Measurements from ENCODE around the gene NECTIN4.
"Not testable (repeated sequence)": the region's sequence is repeated elsewhere in the genome, so short reads cannot be mapped to it uniquely, and the experiment has no call there.

The NECTIN4 gene

GRCh38 chr1:161081519-161081918 lies 7.8 kb downstream of the NECTIN4 start:
- DNase-seq: no peak

DNA sequence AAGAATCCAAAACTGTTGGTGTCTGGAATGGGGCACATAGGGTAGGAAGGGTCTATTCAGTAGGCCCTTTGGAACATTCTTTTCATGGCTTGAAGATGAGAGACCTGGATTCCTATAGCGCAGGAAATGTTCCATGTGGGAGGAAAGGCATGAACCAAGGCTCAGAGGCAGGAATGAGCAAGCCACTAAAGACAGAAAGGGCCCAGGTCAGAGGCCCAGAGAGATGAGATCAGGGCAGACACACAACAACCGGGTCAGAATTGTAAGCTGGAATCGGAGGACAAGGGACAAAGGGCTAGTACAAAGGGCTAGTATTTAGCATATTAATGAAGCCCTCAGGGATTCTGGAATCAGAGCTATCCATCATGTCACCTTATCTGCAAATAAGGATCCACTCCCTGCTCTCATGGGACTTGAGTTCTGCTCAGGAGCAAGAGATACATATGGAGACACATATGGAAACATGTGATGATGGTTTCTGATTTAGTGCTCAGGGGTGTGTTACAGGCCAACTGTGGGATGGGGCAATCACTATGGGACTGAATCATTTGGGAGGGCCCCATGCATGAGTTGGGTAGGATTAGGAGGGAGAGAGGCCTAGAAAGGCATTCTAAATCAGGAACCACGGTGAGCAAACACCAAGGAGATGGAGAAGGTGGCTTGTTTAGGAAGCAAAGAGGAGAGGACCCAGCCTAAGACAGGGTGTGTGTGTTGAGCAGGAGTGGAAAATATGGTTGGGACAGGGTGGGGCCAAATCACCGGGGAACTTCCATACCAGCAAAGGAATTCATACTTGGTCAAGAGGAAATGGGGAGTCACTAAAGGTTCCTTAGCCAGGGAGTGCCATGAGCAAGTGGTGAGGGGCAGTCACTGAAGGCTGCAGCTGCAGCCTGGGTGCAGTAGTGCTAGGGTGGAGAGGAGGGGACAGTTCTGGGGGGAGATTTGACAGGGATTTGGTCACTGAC lies 8.6 kb downstream of the NECTIN4 start:
- DNase-seq: no peak

GRCh38 chr1:161079436-161080110 lies 9.8 kb downstream of the NECTIN4 start:
- no peak for DNase-seq

DNA sequence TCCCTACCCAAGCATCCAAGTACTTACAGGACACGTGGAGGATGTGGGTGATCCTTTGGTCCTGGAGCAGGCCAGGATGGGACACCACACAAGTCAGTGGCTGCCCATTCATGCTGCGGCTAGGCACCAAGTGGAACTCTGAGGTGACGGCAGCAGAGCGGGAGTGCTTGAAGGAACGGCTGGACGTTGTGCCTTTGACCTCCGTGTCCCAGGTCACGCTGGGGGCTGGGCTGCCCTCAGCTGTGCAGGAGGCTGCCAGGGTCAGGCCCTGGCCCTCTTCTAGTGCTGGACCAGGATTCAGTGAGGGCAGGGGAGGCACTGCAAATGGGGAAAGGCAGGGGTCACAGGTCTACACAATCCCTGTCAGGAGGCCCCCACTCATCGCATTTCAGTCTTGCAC lies 11.9 kb downstream of the NECTIN4 start:
- no peak for DNase-seq

DNA sequence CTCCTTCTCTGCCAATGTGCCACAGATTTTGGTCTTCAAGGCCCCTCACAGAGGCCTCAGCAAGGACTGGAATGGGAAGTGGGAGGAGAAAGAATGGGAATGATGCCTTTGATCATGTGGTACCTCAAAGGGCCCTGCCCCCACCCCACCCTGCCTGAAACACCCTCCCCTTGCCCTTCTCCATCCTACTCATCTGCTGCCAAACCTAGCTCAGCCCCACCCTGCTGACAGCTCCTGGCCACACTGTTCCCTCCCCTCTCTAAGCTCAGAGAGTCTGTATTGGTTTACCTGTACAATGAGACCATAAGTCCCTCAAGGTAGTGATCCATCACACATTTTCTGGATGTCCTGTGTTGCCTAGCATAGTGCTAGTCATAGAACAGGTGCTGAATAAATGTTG lies 12.9 kb downstream of the NECTIN4 start:
- no peak for DNase-seq

DNA sequence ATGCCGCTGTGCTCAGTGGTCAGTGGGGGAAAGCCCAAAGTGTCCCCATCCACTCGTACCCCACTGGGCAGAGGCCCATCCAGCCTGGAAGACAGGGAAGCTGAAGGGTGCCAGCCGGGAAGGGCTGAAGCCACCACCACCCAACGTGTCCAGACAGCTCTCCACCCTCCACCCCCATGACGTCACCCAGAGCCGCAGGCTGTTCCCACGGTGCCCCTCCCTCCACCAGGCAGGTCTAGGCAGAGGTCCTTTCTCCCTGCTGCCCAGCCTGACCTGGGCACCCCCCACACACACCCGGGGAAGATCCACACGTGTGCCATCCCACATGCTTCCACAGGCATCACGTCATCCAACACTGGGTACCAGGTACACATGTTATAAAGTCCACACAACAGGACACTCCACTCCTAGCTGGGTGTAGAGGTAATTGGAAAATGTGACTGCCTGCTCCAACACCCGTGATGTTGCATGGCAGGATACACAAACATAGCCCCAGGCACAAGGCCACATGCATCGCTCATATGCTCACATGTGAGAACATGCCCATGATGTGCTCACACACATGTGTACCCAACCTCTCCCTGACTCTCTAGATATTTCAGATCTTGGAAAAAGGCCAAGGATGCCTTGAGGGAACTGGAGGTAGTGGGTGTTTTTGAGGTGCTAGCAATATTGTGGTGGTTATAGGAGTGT lies 14.5 kb downstream of the NECTIN4 start:
- DNase-seq: peak; percentile 18

- DNase-seq: no peak
Measured at GRCh38 chr1:161073474-161074121, 15.8 kb downstream of the NECTIN4 start.

DNA sequence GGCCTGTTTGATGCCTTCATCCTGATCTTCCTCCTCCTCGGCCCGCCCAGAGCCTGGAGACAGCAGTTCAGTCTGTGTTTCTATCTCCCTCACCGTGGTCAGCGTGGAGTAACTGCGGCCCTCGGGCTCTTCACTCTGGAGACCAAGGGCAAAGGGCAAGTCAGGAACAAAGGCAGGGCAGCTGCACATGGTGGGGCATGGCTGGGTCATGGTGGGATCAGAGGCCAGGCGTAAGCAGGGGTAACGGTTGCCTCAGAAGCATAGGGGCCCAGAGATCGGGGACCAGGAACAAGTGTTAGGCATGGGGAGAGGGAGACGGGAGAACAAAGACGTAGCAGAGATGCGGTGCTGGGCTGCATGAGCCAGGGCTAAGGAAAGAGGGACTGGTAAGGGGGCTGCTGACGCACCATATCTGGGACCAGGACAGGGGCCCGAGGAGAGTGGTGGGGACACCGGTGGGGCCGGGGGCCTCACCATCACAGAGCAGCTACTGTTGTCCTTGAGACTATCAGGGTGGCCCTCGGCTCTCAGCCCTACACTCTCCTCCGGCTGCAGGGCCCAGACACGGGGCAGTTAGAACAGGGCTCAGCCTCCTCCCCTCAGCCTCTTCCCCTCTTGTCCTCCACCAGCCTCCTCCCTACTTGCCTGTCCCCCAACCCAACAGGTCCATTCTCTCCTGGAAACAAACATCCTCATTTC lies 16.5 kb downstream of the NECTIN4 start:
- DNase-seq: no peak

- peak; percentile 8 for DNase-seq
Measured at GRCh38 chr1:161071886-161072371, 17.4 kb downstream of the NECTIN4 start.

DNA sequence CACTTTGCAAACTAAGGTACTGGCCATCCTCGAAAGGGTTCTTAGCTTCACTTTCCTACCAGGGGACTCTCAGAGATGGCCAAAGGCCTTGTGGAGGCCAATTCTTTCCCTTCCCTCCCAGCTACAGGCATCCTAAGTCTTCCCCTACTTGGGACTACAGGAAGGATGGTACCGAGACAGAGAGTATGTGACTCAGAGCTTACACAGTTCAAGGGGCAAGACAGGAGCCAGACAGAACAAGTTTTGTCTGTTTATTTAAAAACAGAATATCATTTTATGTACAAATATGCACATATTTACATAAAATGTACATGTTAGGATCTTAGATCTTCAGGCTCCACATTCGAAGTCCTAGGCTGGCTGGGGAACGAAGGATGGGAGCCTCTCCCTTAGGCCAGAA lies 18.6 kb downstream of the NECTIN4 start:
- no peak for DNase-seq

DNA sequence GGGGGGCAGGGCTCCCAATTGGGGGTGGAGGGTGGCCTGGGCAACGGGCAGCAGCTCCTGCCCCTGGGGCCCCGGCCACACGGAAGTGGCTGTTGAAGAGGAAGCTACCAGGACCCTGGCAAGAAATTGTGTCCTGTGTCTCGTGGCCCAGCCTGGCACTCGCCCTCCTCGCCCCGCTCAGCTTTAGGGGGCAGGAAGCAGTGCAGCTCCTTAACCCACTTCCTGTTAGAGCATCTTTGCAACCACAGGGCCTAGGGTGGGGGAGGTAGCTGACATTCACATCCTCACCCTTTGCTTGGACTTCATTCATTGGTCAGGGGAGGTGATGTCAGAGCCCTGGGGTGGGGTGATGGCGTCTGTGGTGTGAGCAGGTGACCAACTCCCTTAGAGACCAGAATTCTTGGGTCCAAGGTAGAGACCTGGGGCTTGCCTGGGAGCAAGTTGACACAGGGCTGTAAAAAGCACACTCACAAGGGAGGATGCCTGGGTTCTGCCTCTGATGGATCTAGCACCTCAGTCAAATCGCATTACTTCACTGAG lies 19.6 kb downstream of the NECTIN4 start, which contains the start of gene ARHGAP30:
Gene ARHGAP30, minus strand, starts transcription at position 161 of the 540 bp plus-strand sequence. CDS start 267 bp downstream, outside the sequence.
- DNase-seq: no peak

GRCh38 chr1:161069241-161069640 lies 20.1 kb downstream of the NECTIN4 start:
- DNase-seq: no peak

DNA sequence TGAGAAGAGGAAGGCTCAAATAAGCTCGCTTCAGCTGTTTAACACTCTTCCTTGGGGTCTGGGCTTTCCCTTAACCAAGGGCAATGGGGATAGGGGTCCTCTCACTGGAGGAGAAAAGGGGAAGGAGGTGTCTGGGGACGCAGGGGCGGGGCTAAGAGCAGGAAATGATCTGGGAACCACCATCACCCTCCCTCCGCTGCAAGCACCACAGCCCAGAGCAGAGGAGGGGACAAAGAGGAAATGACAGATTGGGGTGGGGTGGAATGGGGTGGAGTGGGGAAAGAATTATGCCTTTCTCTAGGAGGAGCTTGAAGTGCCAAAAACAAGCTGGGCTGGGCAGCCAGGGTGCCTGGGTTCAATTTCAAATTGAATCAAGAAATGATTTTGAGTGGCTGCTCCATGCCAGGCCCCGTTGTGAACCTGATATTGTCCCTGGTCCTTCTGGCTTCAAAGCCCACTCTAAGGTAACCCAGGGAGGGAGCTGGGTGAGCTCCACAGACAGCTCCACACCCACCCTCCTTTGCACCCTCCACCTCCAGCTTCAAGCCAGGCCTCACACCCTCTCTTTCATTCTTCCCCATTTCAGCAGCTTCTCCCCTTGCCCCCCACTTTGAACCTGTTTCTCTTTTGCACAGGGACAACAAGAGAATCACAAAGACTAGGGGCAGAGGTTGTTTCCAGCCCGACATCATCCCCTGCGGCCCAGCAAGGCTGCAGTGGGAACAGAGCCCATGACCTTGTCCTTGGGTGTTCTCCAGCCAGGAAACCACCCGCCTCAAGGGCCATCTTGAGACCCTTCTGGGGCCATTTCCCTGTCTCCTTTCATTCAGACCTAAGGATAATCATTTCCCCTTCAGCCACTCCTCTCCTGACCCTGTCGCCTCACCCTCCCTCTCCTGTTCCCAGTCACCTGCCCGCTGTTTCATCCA lies 20.8 kb downstream of the NECTIN4 start:
- DNase-seq: no peak

GRCh38 chr1:161066694-161067093 lies 22.7 kb downstream of the NECTIN4 start:
- no peak for DNase-seq

GRCh38 chr1:161065681-161066080 lies 23.7 kb downstream of the NECTIN4 start:
- not testable (repeated sequence) for DNase-seq

- not testable (repeated sequence) for DNase-seq
Measured at GRCh38 chr1:161063936-161064335, 25.4 kb downstream of the NECTIN4 start.

DNA sequence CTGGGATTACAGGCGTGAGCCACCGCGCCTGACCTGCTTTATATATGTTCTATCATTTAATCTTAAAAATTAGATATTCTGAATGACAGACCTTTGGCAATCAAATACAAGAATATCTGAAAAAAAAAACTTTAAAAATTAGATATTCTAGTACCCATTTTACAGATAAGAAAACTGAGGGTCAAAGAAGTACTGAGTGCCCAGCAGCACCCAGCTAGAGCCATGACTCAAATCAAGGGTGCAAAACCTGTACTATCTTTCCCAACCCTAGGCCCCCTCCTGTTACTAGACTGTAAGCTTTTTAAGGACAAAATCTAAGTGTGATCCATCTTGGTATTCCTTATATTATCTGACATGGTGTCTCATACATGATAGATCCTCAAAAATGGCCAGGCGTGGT lies 27.9 kb downstream of the NECTIN4 start:
- no peak for DNase-seq

DNA sequence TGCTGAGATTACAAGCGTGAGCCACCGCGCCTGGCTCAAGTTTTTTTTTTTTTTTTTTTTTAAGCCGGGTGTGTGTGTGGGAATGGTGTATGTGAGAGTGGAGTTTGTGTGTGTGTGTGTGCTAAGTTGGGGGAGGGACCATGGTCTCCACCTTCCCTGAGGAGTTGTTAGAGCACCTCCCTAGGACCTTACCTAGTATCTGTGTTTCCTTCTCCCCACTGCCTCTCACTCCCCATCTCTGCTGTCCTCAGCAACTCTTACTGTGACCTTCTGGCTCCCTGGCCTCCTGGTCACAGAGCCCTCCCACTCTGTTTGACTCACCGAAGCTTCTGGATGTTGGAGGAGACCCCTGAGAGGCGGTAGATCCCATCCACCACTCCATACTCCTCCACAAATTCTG lies 30.1 kb downstream of the NECTIN4 start:
- DNase-seq: no peak

DNA sequence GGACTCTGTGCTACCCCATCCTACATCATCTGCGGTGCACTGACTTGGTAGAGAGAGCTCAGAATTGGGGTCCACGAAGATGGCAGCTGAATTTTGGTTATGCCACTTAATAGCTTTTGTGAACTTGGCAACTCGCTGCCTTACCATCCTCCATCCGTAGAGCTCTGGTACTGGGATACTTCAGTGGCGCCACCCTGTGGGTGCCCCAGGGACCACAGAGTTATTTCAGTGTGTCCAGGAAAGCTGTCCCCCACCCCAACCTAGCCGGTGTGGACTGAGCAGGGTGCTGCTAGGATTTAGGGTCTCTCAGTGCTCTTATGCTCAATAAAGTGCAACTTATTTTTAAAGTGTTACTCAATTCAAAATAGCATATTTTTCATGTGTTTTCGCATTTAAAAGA lies 34.6 kb downstream of the NECTIN4 start:
- no peak for DNase-seq

DNA sequence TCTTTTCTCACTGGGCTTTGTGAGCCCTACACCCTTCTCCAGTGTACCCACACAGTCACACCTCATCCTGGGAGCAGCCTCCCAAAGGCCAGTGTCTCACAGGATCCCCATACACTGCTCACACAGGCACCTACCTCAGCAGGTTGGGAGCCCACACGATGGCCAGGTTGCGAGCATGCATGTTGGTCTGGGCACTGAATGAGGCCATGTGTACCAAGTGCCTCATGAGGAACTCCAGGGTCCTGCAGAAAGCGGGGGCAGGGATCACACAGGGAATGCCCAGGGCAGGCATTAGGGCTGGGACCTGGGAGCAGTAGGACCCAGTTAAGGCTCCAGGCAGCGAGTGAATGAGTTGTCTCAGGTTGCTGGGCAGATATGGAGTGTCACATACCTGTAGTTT lies 35.1 kb downstream of the NECTIN4 start:
- DNase-seq: no peak

DNA sequence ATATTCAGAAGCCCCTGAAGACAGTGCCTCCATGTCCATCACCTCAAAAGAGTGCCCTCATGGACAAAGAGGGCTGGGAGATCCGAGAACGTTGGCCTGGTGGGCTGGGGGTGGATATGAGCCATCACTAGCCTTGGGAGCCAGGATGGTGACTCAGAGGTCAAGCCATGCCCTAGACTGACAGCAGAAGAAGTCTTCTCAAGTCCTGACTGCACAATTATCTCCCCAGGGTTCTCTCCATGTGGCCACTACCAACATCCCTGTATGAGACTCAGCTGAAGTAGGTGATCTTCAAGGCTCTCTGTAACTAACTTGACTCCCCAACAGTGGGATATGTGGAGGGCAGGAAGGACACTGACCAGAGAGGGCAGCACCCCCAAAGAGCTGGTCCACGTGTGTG lies 36.5 kb downstream of the NECTIN4 start:
- DNase-seq: no peak

Measured in NCI-H345 (cell line).